ENCODE measurements around the gene SS18L1. TPM values are rescaled to one million over a fixed set of nuclear protein-coding genes. Genes with fewer than 3 reads are reported as not detected.

Gene SS18L1
- total RNA-seq, 1 donor from 2014 or later, result 8.7 TPM

GRCh38 chr20:62228982-62229545, 85.5 kb downstream of the SS18L1 start:
- no peak overlapping the region for H3K4me3 ChIP-seq (ENCODE audit: low read depth, low read length)
- TF ChIP-seq CTCF (IDR thresholded peaks at IDR 0.05; ENCODE audit: insufficient read depth, low read length, severe bottlenecking), result no peak
- peaks cover 2% of the 10 kb centered on the region for H3K27me3 ChIP-seq (ENCODE audit: control insufficient read depth, insufficient read depth, low read length)
- no peak for DNase-seq (ENCODE audit: low read depth)
- FAIRE-seq, result no peak
- no peaks in the 10 kb centered on the region for H3K36me3 ChIP-seq (ENCODE audit: control insufficient read depth, insufficient read depth, low read length)

GRCh38 chr20:62229667-62230066, 86.1 kb downstream of the SS18L1 start:
- TF ChIP-seq CTCF (IDR thresholded peaks at IDR 0.05; ENCODE audit: insufficient read depth, low read length, severe bottlenecking), result no peak
- H3K4me3 ChIP-seq (ENCODE audit: low read depth, low read length), result no peak overlapping the region
- no peak for DNase-seq (ENCODE audit: low read depth)
- peak; percentile 28 for FAIRE-seq
- H3K36me3 ChIP-seq (ENCODE audit: control insufficient read depth, insufficient read depth, low read length), result no peaks in the 10 kb centered on the region
- H3K27me3 ChIP-seq (ENCODE audit: control insufficient read depth, insufficient read depth, low read length), result peaks cover 2% of the 10 kb centered on the region

DNA sequence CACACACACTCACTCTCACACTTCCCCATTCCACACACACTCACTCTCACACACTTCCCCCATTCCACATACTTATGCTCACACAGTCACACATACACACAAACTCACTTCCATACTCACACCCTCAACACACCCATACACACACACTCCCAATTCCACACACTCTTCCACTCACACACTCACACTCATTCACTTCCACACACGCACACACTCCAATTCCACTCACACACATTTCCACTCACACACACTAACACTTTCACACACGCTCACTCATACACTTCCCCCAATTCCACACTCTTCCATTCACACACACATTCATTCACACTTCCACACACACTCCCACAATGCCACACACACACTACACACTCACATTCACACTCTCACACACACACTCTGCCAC, 86.7 kb downstream of the SS18L1 start:
- FAIRE-seq, result no peak
- no peak for DNase-seq (ENCODE audit: low read depth)
- Histone ChIP-seq H3K4me3 (ENCODE audit: low read depth, low read length) (no peak overlapping the region), H3K27me3 (ENCODE audit: control insufficient read depth, insufficient read depth, low read length) (peaks cover 2% of the 10 kb centered on the region), H3K36me3 (ENCODE audit: control insufficient read depth, insufficient read depth, low read length) (no peaks in the 10 kb centered on the region)
- TF ChIP-seq CTCF (IDR thresholded peaks at IDR 0.05; ENCODE audit: insufficient read depth, low read length, severe bottlenecking), result no peak

DNA sequence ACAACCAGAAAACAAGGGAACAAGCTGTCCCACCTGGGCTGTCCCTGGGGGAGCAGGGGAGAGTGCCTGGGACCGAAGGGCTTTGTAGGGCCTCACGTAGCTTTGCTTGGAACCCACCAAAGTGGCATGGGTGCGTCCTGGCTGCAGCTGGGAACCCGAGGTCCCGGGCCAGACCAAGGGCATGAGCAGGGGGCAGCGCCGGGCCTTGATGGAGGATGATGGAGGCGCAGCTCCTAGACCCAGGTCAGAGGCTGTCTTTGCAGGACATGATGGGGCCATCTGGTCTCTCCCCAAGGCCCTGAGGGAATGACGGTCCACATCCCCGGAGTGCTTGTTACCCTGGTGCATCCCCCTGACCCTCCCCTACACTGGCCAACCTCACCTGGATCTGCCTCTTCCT, 87.1 kb downstream of the SS18L1 start:
- H3K36me3 ChIP-seq (ENCODE audit: control insufficient read depth, insufficient read depth, low read length), result no peaks in the 10 kb centered on the region
- FAIRE-seq (no peak), DNase-seq (ENCODE audit: low read depth) (no peak)
- peaks cover under 1% of the 10 kb centered on the region for H3K27me3 ChIP-seq (ENCODE audit: control insufficient read depth, insufficient read depth, low read length)
- H3K4me3 ChIP-seq (ENCODE audit: low read depth, low read length), result no peak overlapping the region
- TF ChIP-seq CTCF (IDR thresholded peaks at IDR 0.05; ENCODE audit: insufficient read depth, low read length, severe bottlenecking), result no peak

GRCh38 chr20:62231292-62231691, 87.7 kb downstream of the SS18L1 start:
- Histone ChIP-seq H3K27me3 (ENCODE audit: control insufficient read depth, insufficient read depth, low read length) (no peaks in the 10 kb centered on the region), H3K36me3 (ENCODE audit: control insufficient read depth, insufficient read depth, low read length) (no peaks in the 10 kb centered on the region), H3K4me3 (ENCODE audit: low read depth, low read length) (no peak overlapping the region)
- TF ChIP-seq CTCF (IDR thresholded peaks at IDR 0.05; ENCODE audit: insufficient read depth, low read length, severe bottlenecking), result no peak
- FAIRE-seq, result no peak
- no peak for DNase-seq (ENCODE audit: low read depth)

Other genes with a start within 250 kb of the SS18L1 start
- gene TAF4, start 77.9 kb upstream of the SS18L1 start, total RNA-seq, result 3.2 and 5.2 TPM in 2 replicates
- gene LSM14B, start 21.3 kb upstream of the SS18L1 start, total RNA-seq, result 64.4 and 85.8 TPM in 2 replicates
- 516 and 626 TPM in 2 replicates for gene PSMA7, start 375 bp upstream of the SS18L1 start, total RNA-seq
- 22.5 and 24.0 TPM in 2 replicates for gene MTG2, start 39.3 kb downstream of the SS18L1 start, total RNA-seq
- not detected in 2 replicates for gene HRH3, start 76.5 kb downstream of the SS18L1 start, total RNA-seq
- gene OSBPL2, start 94.8 kb downstream of the SS18L1 start, total RNA-seq, result 49.8 and 70.4 TPM in 2 replicates
- gene ADRM1, start 159.2 kb downstream of the SS18L1 start, total RNA-seq, result 139 and 145 TPM in 2 replicates
- gene LAMA5, start 223.5 kb downstream of the SS18L1 start, total RNA-seq, result 61.6 and 99.5 TPM in 2 replicates
- 1,471 and 1,737 TPM in 2 replicates for gene RPS21, start 243.3 kb downstream of the SS18L1 start, total RNA-seq

Data from bronchial epithelial cell (primary cell).